ENCODE data around the gene SLC22A16.
"Not testable (repeated sequence)": the region's sequence is repeated elsewhere in the genome, so short reads cannot be mapped to it uniquely, and the experiment has no call there.

Gene SLC22A16

DNA sequence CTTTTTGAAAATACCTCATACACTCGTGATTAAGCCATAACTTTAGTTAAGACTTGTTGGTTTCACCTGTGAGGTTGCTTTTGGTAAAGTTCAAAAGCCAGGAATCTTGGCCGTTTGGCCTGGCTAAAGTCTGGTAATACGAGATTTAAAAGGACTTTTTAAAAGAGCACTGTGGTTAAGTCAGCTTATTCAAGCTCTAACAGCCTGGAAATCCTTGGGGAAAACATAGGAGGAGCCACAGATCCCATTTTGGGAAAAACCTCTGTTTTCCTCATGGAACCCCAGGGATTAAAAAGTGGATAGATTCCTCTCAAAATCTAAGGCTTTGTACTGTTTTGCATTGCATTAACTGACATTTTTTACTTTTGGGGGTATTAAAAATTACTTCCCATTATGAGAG, 13.7 kb upstream of the SLC22A16 start:
- DNase-seq (ENCODE audit: low read depth in 4 of 4, low spot score in 1 of 4): no peak

DNA sequence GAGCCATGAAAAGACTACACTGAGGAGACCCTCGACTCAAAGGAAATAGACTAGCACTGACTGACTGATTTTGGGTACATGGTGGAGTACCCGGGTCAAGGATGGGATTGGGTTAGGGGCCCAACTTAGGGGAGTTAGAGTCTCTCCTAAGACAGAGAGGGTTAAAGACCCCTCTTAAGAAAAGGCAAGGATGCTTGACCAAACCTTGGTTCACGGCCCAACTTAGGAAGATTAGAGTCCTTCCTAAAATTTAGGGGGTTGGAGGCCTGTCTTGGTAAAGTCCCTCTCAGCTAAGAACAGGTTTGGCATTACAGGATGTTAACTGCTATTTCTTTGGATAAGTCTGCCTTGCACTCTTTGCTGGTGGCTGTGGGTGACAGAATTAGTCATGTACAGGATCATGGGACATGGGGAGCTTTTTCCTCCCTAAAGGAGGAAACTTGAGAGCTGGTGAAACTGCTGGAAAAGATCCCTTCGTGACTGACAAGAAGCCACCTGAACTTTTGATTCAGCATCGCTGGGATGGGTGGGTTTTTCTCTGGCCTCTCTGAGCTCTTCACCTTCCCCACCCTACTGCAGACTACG, 12.3 kb upstream of the SLC22A16 start:
- DNase-seq (ENCODE audit: low read depth in 4 of 4, low spot score in 1 of 4): no peak

DNA sequence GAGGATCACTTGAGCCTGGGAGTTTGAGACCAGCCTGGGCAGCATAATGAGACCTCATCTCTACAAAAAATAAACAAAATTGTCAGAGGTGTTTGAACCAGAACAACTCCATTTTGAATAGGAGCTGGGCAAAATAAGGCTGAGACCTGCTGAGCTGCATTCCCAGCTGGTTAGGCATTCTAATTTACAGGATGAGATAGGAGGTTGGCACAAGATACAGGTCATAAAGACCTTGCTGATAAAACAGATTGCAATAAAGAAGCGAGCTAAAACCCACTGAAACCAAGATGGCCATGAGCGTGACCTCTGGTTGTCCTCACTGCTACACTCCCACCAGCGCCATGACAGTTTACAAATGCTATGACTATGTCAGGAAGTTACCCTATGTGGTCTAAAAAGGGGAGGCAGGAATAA, 11.6 kb upstream of the SLC22A16 start:
- DNase-seq (ENCODE audit: low read depth in 4 of 4, low spot score in 1 of 4): not testable (repeated sequence)

DNA sequence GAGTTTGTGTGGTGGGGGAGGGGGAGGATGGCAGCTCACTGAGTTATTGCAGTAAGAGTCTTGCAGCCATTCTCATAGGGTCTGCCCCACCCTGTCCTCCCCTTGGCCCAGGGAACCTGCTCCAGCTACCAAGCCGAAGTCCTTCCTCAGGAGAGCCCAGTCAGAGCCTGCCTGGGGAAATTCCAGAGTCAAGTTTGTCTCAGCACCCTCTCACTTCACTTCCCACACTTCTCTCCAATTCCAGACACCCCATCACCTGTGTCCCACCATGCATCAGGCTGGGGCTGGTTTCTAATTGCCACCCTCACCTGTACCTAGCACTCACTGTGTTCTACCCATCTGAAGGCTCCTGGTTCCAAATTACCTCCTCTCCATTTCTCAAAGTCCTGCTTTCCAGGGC, 10.3 kb upstream of the SLC22A16 start:
- DNase-seq (ENCODE audit: low read depth in 4 of 4, low spot score in 1 of 4): no peak

DNA sequence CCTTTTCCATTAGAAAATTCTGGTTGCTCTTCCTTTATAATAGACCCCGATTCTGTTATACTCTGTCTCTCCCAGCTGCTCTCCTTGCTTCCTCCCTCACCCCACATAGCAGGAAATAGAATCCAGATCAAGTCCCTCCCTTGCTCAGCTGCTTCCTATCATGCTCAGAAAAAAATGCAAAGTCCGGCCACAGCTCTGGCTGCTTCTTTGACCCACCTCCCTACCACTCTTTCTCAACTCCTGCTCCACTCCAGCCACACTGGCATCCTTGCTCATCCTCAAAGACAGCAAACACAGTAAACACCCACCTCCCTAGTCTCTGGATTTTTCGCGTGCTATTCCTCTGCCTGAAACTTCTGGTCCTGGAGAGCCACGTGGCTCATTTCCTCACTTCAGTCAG, 9.1 kb upstream of the SLC22A16 start:
- DNase-seq (ENCODE audit: low read depth in 4 of 4, low spot score in 1 of 4): no peak

DNA sequence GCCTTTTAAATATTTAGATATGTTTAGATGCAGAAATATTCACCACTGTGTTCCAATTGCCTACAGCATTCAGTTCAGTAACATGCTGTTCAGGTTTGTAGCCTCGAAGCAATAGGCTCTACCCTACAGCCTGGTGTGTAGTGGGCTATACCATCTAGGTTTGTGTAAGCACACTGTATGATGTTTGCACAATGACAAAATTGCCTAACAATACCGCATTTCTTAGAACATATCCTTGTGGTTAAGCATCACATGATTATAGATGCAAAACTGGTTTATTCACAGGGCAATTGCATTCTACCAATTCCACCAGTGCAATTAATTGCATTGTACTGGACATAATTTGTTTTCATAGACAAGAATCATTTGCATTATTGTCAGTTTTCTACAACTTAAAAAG, 7.9 kb upstream of the SLC22A16 start:
- no peak for DNase-seq (ENCODE audit: low read depth in 4 of 4, low spot score in 1 of 4)

DNA sequence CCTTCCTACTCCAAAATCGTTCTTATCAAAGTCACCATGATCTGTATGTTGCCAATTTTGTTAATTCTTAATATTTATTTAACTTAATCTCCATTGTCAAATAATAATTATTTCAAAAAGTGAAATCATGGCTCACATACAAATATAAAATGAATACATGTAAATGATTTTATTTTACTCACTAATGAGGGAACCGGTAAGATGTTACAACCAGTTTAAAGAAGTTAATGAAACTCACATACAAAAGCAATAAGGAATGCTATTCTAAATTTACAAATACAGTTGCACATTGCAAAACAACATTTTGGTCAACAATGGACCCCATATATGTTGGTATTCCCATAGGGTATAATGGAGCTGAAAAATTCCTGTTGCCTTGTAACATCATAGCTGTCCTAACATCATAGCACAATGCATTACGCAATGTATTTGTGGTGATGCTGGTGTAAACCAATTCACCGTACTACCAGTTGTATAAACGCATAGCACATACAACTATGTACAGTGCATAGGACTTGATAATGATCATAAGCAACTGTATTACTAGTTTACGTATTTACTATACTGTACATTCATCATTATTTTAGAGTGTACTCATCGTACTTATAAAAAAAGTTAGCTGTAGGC, 6.5 kb upstream of the SLC22A16 start:
- no peak for DNase-seq (ENCODE audit: low read depth in 4 of 4, low spot score in 1 of 4)

DNA sequence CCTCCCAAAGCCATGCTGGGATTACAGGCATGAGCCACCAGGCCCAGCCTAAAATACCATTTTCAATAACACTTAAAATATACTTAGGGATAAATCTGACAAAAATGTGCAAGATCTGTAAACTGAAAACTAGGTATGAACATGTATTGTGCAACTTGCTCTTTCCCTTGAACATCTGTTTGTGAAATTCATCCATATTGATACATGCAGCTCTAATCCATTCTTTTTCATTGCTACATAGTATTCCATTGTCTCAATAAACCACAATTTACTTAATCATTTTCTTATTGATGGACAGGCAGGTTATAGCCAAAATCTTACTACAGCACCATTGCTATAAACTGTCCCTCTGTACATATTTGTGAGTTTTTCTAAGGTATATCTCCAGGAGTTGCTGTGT, 4.7 kb upstream of the SLC22A16 start:
- DNase-seq (ENCODE audit: low read depth in 4 of 4, low spot score in 1 of 4): no peak

DNA sequence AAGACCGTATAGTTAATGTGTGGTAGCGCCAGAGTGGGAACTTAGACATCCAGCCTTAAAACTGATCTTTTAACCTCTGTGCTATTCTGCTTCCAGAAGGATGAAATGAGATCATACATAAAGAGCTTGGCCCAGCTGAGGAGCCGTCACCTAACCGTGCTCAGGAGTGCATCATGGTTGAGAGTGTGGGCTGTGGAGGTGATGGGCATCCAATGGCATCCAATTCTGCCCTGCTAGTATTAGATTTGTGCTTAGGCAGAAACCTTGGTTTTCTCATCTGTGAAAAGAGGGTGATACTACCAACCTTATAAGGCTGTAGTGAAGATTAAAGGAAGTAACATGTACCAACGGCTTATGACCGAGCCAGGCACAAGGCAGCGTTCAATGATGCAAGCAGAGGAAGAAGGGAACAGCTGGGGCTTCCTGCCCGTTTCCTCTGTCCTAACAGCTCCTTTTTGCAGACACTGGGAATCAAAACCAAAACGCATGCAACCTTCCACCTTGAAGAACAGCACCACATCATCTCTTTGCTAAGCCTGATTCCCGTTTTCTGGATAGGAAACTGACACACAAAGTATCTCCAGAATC, 1.3 kb downstream of the SLC22A16 start:
- DNase-seq (ENCODE audit: low read depth in 4 of 4, low spot score in 1 of 4): no peak

DNA sequence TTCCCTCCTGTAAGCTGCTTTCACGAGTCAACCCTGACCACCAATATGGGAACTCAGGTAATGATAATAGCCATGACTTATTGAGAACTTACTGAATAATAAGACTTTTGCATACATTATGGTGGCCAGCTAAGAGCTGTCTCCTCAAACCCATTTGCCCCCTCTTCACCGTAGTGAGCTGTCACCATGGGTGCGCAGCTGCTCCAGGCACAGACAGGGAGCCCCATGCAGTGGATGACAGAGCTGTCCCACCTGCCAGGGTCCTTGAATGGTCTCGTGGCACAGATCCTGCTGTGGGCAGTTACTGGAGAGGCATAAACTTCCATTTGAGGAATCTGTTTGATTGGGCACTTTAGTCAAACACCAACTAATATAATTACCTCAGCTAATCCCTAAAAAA, 1.9 kb downstream of the SLC22A16 start:
- no peak for DNase-seq (ENCODE audit: low read depth in 4 of 4, low spot score in 1 of 4)

DNA sequence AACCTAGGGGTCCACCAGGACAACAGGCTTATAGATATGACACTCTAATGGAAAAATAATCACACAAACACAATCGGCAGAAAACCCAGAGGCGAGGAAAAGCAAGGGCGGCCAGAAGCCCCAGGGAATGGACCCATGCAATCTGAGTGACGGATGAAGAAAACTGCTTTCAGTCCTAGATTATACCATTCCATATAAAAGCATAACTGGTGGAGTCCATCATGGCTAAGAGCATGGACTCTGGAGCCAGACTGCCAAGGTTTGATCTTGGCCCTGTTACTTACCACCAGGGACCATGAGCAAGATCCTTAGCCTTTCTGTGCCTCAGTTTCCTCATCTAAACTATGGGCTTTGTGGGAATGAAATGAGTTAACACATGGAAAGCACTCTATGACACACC, 3.7 kb downstream of the SLC22A16 start:
- no peak for DNase-seq (ENCODE audit: low read depth in 4 of 4, low spot score in 1 of 4)

DNA sequence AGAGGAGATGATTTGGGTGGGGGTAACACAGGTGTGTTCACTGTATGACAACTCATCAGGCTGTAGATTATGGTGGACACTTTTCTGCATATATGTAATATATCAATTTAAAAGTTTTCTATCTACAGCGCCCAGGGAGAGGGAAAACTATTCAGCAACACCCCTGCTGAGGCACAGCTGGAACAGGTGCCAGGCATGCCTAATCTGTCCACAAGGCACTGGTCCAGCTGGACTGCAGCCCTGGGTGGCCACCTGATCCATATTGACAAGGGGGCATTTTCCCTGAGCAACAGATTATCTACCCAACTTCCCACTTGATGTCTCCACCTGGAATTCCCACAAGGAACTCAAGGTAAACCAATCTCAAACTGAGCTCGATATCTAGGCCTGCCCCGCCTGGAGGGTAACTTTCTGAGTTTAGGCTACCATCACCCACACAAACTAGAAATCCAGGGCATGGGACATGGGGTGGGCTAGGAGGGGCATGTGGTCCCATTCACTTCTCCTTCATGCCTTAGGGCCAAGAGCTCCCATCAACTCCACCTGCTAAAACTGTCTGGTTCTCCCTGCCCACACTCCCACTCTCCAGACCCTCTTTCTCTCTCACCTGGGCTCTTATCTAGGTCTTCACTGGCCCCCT, 4.6 kb downstream of the SLC22A16 start:
- no peak for DNase-seq (ENCODE audit: low read depth in 4 of 4, low spot score in 1 of 4)

DNA sequence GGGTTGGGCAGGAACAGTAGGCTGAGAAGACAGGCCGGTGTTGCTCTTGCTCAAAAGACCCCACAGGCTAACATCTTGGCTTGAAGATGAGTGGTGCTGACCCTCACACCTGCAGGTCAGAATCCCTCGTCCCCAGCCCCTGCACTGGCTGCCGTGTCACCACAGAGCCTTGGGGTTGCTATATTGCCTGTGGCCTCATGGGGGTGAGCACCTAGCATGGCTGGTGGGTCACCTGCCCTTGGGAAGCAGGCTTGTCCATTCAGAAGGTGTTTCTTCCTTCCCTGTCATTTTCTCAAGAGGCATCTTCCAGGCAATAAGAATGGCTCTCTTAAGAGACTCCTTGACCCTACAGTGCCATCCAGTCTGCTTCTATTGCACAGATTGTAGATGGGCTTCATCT, 7.7 kb downstream of the SLC22A16 start:
- DNase-seq (ENCODE audit: low read depth in 4 of 4, low spot score in 1 of 4): no peak

DNA sequence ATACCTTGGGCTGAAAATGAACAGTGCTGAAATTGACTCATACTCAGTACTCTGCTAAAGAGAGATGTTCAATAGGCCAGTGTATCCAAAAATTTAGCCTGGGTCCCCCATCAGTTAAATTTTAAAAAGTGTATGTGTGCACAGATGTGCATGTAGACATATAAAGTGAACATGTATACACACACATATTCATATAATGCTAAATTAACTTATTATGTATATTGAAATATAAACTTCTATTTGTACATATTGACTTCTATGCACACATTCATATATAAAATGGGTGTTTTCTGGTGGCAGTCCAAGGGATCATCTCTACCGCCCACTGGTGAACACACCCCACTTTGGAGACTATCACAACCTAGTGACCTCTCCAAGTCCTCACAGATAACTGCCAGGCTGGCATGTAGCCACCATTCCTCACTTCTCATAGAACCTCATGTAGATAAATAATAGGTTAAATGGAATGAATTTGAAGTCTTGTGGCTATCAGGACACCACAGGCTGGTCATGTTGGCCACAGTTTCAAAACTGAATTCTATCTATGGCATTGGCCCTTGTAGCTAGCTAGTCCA, 8.8 kb downstream of the SLC22A16 start:
- no peak for DNase-seq (ENCODE audit: low read depth in 4 of 4, low spot score in 1 of 4)

DNA sequence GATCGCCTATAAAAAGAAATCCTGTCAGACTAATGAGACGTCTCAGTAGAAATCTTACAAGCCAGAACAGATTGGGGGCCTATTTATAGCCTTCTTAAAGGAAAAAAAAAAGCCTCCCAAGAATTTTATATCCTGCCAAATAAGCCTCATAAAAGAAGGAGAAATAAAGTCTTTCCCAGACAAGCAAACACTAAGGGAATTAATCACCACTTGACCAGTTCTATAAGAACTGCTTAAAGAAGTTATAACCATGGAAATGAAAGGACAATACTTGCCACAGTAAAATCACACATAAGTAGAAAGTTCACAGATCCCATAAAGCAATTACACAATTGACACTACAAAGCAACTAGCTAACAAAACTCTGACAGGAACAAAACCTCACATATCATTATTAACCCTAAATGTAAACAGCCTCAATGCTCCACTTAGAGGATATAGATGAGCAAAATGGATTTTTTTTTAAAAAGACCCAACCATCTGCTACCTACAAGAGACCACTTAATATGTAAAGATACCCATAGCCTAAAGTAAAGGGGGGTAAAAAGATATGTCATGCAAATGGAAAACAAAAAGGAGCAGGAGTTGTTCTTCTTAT, 13.4 kb downstream of the SLC22A16 start:
- no peak for DNase-seq (ENCODE audit: low read depth in 4 of 4, low spot score in 1 of 4)

DNA sequence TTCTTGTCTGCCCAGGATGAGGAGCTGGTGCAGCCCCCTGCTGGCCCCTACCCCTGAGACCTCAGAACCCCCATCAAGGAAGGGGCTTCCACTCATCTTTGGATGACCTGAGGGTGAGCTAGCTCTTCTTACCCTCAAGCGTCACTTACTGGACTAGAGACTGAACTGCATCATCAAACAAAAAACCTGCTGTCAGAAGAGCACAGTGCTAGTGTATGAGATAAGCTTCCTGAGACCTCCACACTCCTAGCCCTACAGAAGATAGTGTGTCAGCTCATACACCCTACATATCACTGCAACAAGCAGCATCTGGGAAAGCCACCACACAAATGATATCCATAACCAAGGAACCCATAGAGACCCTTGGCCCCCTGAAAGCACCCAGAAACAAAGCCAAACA, 15.0 kb downstream of the SLC22A16 start:
- no peak for DNase-seq (ENCODE audit: low read depth in 4 of 4, low spot score in 1 of 4)

DNA sequence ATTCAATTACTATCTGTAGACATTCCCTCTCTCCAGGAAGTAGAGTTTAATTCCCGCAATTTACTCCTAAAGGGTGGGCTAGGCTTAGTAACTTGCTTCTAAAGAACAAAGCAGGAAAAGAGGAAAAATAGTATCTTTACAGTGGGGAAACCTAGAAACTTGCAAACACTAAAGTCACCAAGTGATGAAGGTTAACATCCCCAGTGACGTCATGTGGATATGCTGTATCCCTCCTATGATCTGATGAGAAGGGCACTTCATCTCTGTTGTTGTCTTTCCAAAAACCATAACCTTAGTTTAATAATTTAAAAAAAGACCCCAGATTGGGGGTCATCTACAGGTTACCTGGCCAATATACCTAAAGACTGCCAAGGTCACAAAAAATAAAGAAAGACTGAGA, 17.3 kb downstream of the SLC22A16 start:
- DNase-seq (ENCODE audit: low read depth in 4 of 4, low spot score in 1 of 4): no peak

DNA sequence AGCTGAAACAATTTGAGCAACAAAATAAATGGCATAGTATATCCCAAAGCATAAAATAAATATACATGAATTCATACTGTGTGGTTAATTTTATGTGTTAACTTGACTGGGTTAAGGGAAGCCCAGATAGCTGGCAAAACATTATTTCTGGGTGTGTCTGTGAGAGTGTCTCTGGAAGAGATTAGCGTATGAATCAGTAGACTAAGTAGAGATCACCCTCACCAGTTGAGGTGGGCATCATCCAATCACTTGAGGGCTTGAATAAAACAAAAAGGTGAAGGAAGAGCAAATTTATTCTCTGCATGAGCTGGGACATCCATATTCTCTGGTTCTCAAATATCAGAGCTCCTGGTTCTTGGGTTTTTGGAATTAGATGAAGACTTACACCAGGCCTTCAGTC, 17.9 kb downstream of the SLC22A16 start:
- no peak for DNase-seq (ENCODE audit: low read depth in 4 of 4, low spot score in 1 of 4)

DNA sequence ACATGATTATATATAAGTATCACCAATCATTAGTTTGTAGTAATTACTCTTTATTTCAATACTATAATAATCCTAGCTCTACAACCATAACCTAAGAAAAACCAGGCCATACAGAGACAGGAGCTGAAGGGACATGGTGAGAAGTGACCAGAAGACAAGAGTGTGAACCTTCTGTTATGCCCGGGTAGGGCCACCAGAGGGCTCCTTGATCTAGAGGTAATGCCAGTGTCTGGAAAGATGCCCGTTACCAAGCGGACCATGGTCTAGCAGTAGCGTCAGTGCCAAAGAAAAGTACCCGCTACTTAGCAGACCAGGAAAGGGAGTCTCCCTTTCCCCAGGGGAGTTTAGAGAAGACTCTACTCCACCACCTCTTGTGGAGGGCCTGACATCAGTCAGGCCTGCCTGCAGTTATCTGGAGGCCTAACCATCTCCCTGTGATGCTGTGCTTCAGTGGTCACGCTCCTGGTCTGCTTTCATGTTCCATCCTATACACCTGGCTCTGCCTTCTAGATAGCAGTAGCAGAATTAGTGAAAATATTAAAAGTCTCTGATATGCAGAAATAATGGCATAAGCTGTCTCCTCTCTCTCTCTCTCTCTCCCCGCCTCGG, 18.7 kb downstream of the SLC22A16 start:
- DNase-seq (ENCODE audit: low read depth in 4 of 4, low spot score in 1 of 4): peak in 1 of 4 experiments; percentile 4

DNA sequence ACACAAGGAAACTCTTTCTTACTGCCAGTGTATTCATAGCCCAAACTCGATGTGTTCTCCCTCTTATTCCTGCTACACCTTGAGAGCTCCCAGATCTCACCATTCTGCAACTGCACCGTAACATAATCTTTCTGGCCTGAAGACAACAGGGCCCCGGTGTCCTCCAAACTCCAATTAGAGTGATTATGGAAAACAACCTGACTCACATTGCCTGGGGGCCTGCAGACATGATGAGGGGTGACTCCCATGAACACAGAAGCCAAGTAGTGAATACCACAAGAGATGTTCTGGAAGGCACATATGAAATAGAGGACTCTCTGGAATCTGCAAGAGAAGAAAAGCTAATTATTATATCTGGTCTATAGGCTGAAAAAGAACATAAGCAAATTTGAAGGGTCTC, 19.7 kb downstream of the SLC22A16 start:
- no peak for DNase-seq (ENCODE audit: low read depth in 4 of 4, low spot score in 1 of 4)

DNA sequence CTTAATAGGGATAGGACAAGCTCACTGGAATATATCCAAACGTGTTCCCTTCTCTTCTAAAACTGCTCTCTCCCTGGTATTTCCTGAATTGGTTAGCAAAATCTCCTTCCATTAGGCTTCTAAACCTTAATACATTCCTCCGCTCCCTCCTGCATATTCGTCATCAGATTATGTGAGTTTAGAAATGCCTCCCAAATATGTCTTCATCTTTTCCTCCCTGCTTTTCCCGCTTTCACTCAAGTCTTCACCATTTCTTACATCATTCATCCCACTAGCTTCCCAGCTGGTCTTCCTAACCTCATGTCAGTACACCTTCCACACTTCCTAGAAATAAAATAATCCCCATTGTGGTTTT, 26.9 kb downstream of the SLC22A16 start:
- no peak for DNase-seq (ENCODE audit: low read depth in 4 of 4, low spot score in 1 of 4)

Data from stimulated activated CD4-positive, alpha-beta T cell treated with anti-CD3 and anti-CD28 coated beads, Interleukin-1b, Interleukin-23, amount 100 ng/mL, for 24 hours (primary cell).